Measurements from ENCODE around the gene HDAC4. TPM values are rescaled to one million over a fixed set of nuclear protein-coding genes. Genes with fewer than 3 reads are reported as not detected.

HDAC4 gene
- total RNA-seq, 8 experiments from 2014 or later, result 12.2 to 55.7 (median 18.1) TPM

- no peak overlapping the region for H3K4me3 ChIP-seq
- no peak for ATAC-seq (replicated peaks in 6 of 8)
- 60 to 98% (median 89%) methylated on average over 3 to 14 of the region's 14 CpGs for WGBS, 10 experiments
Measured at GRCh38 chr2:239001794-239002193, 399.0 kb downstream of the HDAC4 start.

GRCh38 chr2:239000500-239001073 lies 400.2 kb downstream of the HDAC4 start:
- in situ Hi-C loops (cut with MboI; ENCODE audit: low pct_unique_long_range_greater_than_20kb in 2 of 9, low sequenced_read_pairs in 9 of 9, unreplicated experiment in 9 of 9), result no loop called here
- peaks cover 12 to 15% of the 10 kb centered on the region in 2 donors for H3K4me1 ChIP-seq (replicated peaks in 1 of 2)
- 89 to 100% (median 96%) methylated on average over 1 to 8 of the region's 12 CpGs; no CpG with 5 or more reads in 4 of the 10 experiments for WGBS, 10 experiments

More at GRCh38 chr2:239001794-239002193, 399.0 kb downstream of the HDAC4 start:
- in situ Hi-C loops (cut with MboI; ENCODE audit: low pct_unique_long_range_greater_than_20kb in 2 of 9, low sequenced_read_pairs in 9 of 9, unreplicated experiment in 9 of 9), result no loop called here
- Histone ChIP-seq H3K4me1 (replicated peaks in 1 of 2) (peaks cover 12 to 15% of the 10 kb centered on the region in 2 donors), H3K27ac (no peak overlapping the region)

GRCh38 chr2:239000089-239000488 lies 400.7 kb downstream of the HDAC4 start:
- in situ Hi-C loops (cut with MboI; ENCODE audit: low pct_unique_long_range_greater_than_20kb in 2 of 9, low sequenced_read_pairs in 9 of 9, unreplicated experiment in 9 of 9), result no loop called here
- ATAC-seq (replicated peaks in 6 of 8), result no peak
- peaks cover 12 to 15% of the 10 kb centered on the region in 2 donors for H3K4me1 ChIP-seq (replicated peaks in 1 of 2)
- H3K4me3 ChIP-seq, result no peak overlapping the region
- peak overlapping the region in 1 of 2 donors; percentile 20 for H3K27ac ChIP-seq
- WGBS, 10 experiments, result 87 to 100% (median 98%) methylated on average over 3 to 5 of the region's 6 CpGs; no CpG with 5 or more reads in 7 of the 10 experiments

More at GRCh38 chr2:239000500-239001073, 400.2 kb downstream of the HDAC4 start:
- H3K4me3 ChIP-seq, result no peak overlapping the region
- H3K27ac ChIP-seq, result no peak overlapping the region
- no peak for ATAC-seq (replicated peaks in 6 of 8)

- Histone ChIP-seq H3K27ac (peak overlapping the region; percentile 5 to 20), H3K4me3 (no peak overlapping the region), H3K4me1 (replicated peaks in 1 of 2) (peaks cover 12 to 15% of the 10 kb centered on the region in 2 donors)
- 44 to 69% (median 62%) methylated on average over 3 to 10 of the region's 10 CpGs; no CpG with 5 or more reads in 6 of the 10 experiments for WGBS, 10 experiments
- in situ Hi-C loops (cut with MboI; ENCODE audit: low pct_unique_long_range_greater_than_20kb in 2 of 9, low sequenced_read_pairs in 9 of 9, unreplicated experiment in 9 of 9), result no loop called here
- peak in 4 of 8 experiments; percentile 33 to 78 (median 68) for ATAC-seq (replicated peaks in 6 of 8)
Measured at GRCh38 chr2:238999291-238999741, 401.5 kb downstream of the HDAC4 start.

GRCh38 chr2:238998801-238999200 lies 402.0 kb downstream of the HDAC4 start:
- Histone ChIP-seq H3K4me3 (no peak overlapping the region), H3K4me1 (replicated peaks in 1 of 2) (peaks cover 12 to 15% of the 10 kb centered on the region in 2 donors), H3K27ac (peak overlapping the region in 1 of 2 donors; percentile 21)
- peak in 3 of 8 experiments; percentile 42 to 65 (median 50) for ATAC-seq (replicated peaks in 6 of 8)
- WGBS, 10 experiments, result 50 to 100% (median 81%) methylated on average over 1 to 6 of the region's 6 CpGs; no CpG with 5 or more reads in 3 of the 10 experiments
- in situ Hi-C loops (cut with MboI; ENCODE audit: low pct_unique_long_range_greater_than_20kb in 2 of 9, low sequenced_read_pairs in 9 of 9, unreplicated experiment in 9 of 9), result no loop called here

Measured in motor neuron (in vitro differentiated cells).